Suppressor macrophage treated with lipopolysaccharide for 4 hours (primary cell): ENCODE results near the gene VPS13D.
A peak's percentile ranks its signal among the peaks of the same experiment; 100 is the strongest.

Source experiments
- DNase-seq: peaks from one replicate; pipeline ENCODE4 v3.0.0-alpha.2; 2020

VPS13D gene

GRCh38 chr1:12230549-12231275 lies 882 bp downstream of the VPS13D start:
- peak; percentile 54 for DNase-seq

GRCh38 chr1:12231276-12231595 lies 1.4 kb downstream of the VPS13D start:
- DNase-seq: peak; percentile 3

- no peak for DNase-seq
Measured at GRCh38 chr1:12232221-12232620, 2.4 kb downstream of the VPS13D start.

- DNase-seq: peak; percentile 54
Measured at GRCh38 chr1:12244078-12244477, 14.2 kb downstream of the VPS13D start.

- DNase-seq: no peak
Measured at GRCh38 chr1:12244585-12244984, 14.8 kb downstream of the VPS13D start.

- peak; percentile 12 for DNase-seq
Measured at GRCh38 chr1:12245116-12245515, 15.3 kb downstream of the VPS13D start.

- DNase-seq: no peak
Measured at GRCh38 chr1:12245733-12246132, 15.9 kb downstream of the VPS13D start.

- DNase-seq: no peak
Measured at GRCh38 chr1:12246584-12246983, 16.8 kb downstream of the VPS13D start.

- no peak for DNase-seq
Measured at GRCh38 chr1:12249181-12249580, 19.4 kb downstream of the VPS13D start.

GRCh38 chr1:12249748-12250147 lies 19.9 kb downstream of the VPS13D start:
- DNase-seq: no peak

GRCh38 chr1:12251442-12251841 lies 21.6 kb downstream of the VPS13D start:
- DNase-seq: no peak

GRCh38 chr1:12255913-12256312 lies 26.1 kb downstream of the VPS13D start:
- no peak for DNase-seq

- no peak for DNase-seq
Measured at GRCh38 chr1:12258272-12258671, 28.4 kb downstream of the VPS13D start.

- no peak for DNase-seq
Measured at GRCh38 chr1:12269351-12269750, 39.5 kb downstream of the VPS13D start.

GRCh38 chr1:12271033-12271432 lies 41.2 kb downstream of the VPS13D start:
- no peak for DNase-seq

GRCh38 chr1:12272770-12273169 lies 42.9 kb downstream of the VPS13D start:
- no peak for DNase-seq

GRCh38 chr1:12275370-12275769 lies 45.5 kb downstream of the VPS13D start:
- DNase-seq: peak; percentile 36

GRCh38 chr1:12276225-12276624 lies 46.4 kb downstream of the VPS13D start:
- no peak for DNase-seq

GRCh38 chr1:12279003-12279402 lies 49.2 kb downstream of the VPS13D start:
- no peak for DNase-seq

GRCh38 chr1:12279728-12280464 lies 50.1 kb downstream of the VPS13D start:
- no peak for DNase-seq

- no peak for DNase-seq
Measured at GRCh38 chr1:12282142-12282541, 52.3 kb downstream of the VPS13D start.

- DNase-seq: no peak
Measured at GRCh38 chr1:12284486-12284885, 54.7 kb downstream of the VPS13D start.

GRCh38 chr1:12285496-12286143 lies 55.8 kb downstream of the VPS13D start:
- DNase-seq: no peak

GRCh38 chr1:12287869-12288268 lies 58.0 kb downstream of the VPS13D start:
- DNase-seq: peak; percentile 4
